H9 (cell line): Measurements from ENCODE around the gene IGF1. TPM values are rescaled to one million over a fixed set of nuclear protein-coding genes. Genes with fewer than 3 reads are reported as not detected.

Source experiments
- DNase-seq: peaks from one replicate; pipeline ENCODE4 v3.0.0-alpha.2; 2017
- H2AFZ ChIP-seq: one replicate; pipeline ENCODE4 v1.6.1; 2013; ENCODE audit warnings: mild to moderate bottlenecking, low read length, control low read depth, moderate library complexity
- H2AK5ac ChIP-seq: 2 replicates; pipeline ENCODE4 v1.6.1; 2013; ENCODE audit warnings: low read length, control low read depth, mixed read lengths; ENCODE audit not compliant: insufficient read length
- H2BK120ac ChIP-seq: one replicate; pipeline ENCODE4 v1.6.1; 2013; ENCODE audit warnings: low read depth, mild to moderate bottlenecking, low read length, control low read depth, inconsistent platforms; ENCODE audit not compliant: poor library complexity, severe bottlenecking
- H2BK12ac ChIP-seq: 2 replicates; pipeline ENCODE4 v1.6.1; 2013; ENCODE audit warnings: low read length, control low read depth, mixed read lengths, low read depth; ENCODE audit not compliant: insufficient read length
- H2BK15ac ChIP-seq: 2 replicates; pipeline ENCODE4 v1.6.1; 2013; ENCODE audit warnings: low read depth, low read length, control low read depth
- H2BK20ac ChIP-seq: one replicate; pipeline ENCODE4 v1.6.1; 2013; ENCODE audit warnings: low read depth, mild to moderate bottlenecking, low read length, control low read depth, inconsistent platforms; ENCODE audit not compliant: poor library complexity, severe bottlenecking
- H2BK5ac ChIP-seq: 2 replicates; pipeline ENCODE4 v1.6.1; 2013; ENCODE audit warnings: low read length, control low read depth, mixed read lengths; ENCODE audit not compliant: insufficient read length
- H3K14ac ChIP-seq: 2 replicates; pipeline ENCODE4 v1.6.1; 2013; ENCODE audit warnings: low read length, control low read depth; ENCODE audit not compliant: insufficient read depth
- H3K18ac ChIP-seq: 2 replicates; pipeline ENCODE4 v1.6.1; 2013; ENCODE audit warnings: low read depth, mild to moderate bottlenecking, mixed read lengths, low read length, control low read depth; ENCODE audit not compliant: insufficient read length
- H3K23ac ChIP-seq: 2 replicates; pipeline ENCODE4 v1.6.1; 2013; ENCODE audit warnings: low read length, control low read depth, mixed read lengths, low read depth; ENCODE audit not compliant: insufficient read length
- H3K23me2 ChIP-seq: 2 replicates; pipeline ENCODE4 v1.6.1; 2013; ENCODE audit warnings: low read depth, mild to moderate bottlenecking, mixed read lengths, low read length, control low read depth; ENCODE audit not compliant: insufficient read length, poor library complexity, severe bottlenecking
- H3K27ac ChIP-seq: 2 replicates; pipeline ENCODE4 v1.5.1; 2013; ENCODE audit warnings: low read length, control low read depth, mixed read lengths, low read depth; ENCODE audit not compliant: insufficient read length
- H3K27me3 ChIP-seq: 2 replicates; pipeline ENCODE4 v1.6.1; 2013; ENCODE audit warnings: low read length, control low read depth, inconsistent platforms; ENCODE audit not compliant: insufficient read depth
- H3K4ac ChIP-seq: 2 replicates; pipeline ENCODE4 v1.6.1; 2013; ENCODE audit warnings: low read depth, mild to moderate bottlenecking, control low read depth, inconsistent platforms, low read length, moderate library complexity
- H3K4me1 ChIP-seq: 2 replicates; pipeline ENCODE4 v1.6.1; 2013; ENCODE audit warnings: low read length, control low read depth, inconsistent platforms; ENCODE audit not compliant: insufficient read depth
- H3K4me2 ChIP-seq: 2 replicates; pipeline ENCODE4 v1.6.1; 2013; ENCODE audit warnings: low read length, control low read depth, mixed read lengths; ENCODE audit not compliant: insufficient read length, insufficient read depth
- H3K56ac ChIP-seq: 2 replicates; pipeline ENCODE4 v1.6.1; 2013; ENCODE audit warnings: low read depth, mild to moderate bottlenecking, mixed read lengths, low read length, control low read depth; ENCODE audit not compliant: insufficient read length
- H3K79me1 ChIP-seq: 2 replicates; pipeline ENCODE4 v1.6.1; 2013; ENCODE audit warnings: low read depth, mild to moderate bottlenecking, moderate library complexity, low read length, control low read depth, inconsistent platforms; ENCODE audit not compliant: insufficient read depth, poor library complexity, severe bottlenecking
- H3K79me2 ChIP-seq: 2 replicates; pipeline ENCODE4 v1.6.1; 2013; ENCODE audit warnings: low read length, control low read depth, inconsistent platforms; ENCODE audit not compliant: insufficient read depth
- H3K9ac ChIP-seq: 2 replicates; pipeline ENCODE4 v1.6.1; 2013; ENCODE audit warnings: low read length, control low read depth, mixed read lengths; ENCODE audit not compliant: insufficient read length; ENCODE audit errors: extremely low read depth
- H3K9me3 ChIP-seq: one replicate; pipeline ENCODE4 v1.6.1; 2013; ENCODE audit warnings: low read depth, low read length, inconsistent platforms; ENCODE audit not compliant: control insufficient read depth
- H3T11ph ChIP-seq: one replicate; pipeline ENCODE4 v1.6.1; 2013; ENCODE audit warnings: mild to moderate bottlenecking, low read length, control low read depth, inconsistent platforms
- H4K20me1 ChIP-seq: one replicate; pipeline ENCODE4 v1.6.1; 2013; ENCODE audit not compliant: control insufficient read depth, insufficient read length, insufficient read depth
- H4K5ac ChIP-seq: 2 replicates; pipeline ENCODE4 v1.6.1; 2013; ENCODE audit warnings: low read depth, mild to moderate bottlenecking, mixed read lengths, low read length, control low read depth; ENCODE audit not compliant: insufficient read length
- H4K8ac ChIP-seq: replicated peaks from 2 replicates; pipeline ENCODE4 v1.6.1; 2013; ENCODE audit warnings: low read length, control low read depth, mixed read lengths, low read depth; ENCODE audit not compliant: insufficient read length
- H4K91ac ChIP-seq: 2 replicates; pipeline ENCODE4 v1.6.1; 2013; ENCODE audit warnings: low read depth, mild to moderate bottlenecking, moderate library complexity, mixed read lengths, low read length, control low read depth; ENCODE audit not compliant: insufficient read length
- H3K27ac Mint-ChIP-seq, 3 experiments: 2 replicates in 2 of 3; 3 replicates in 1 of 3; pipeline ENCODE4 v1.8.0; 2020 to 2021; ENCODE audit warnings: mixed read lengths in 3 of 3, mild to moderate bottlenecking in 1 of 3, moderate library complexity in 1 of 3
- H3K27me3 Mint-ChIP-seq: 2 replicates; pipeline ENCODE4 v1.8.0; 2021; ENCODE audit warnings: low read depth, mild to moderate bottlenecking, moderate library complexity, mixed read lengths
- H3K36me3 Mint-ChIP-seq, 3 experiments: 2 replicates in 2 of 3; 3 replicates in 1 of 3; pipeline ENCODE4 v1.8.0; 2020 to 2021; ENCODE audit warnings: low read depth in 3 of 3, mixed read lengths in 3 of 3; ENCODE audit not compliant: insufficient read depth in 1 of 3
- H3K4me1 Mint-ChIP-seq, 2 experiments: 2 replicates each; pipeline ENCODE4 v1.8.0; 2020; ENCODE audit warnings: mixed read lengths in 2 of 2
- H3K4me3 Mint-ChIP-seq, 2 experiments: 2 replicates in 1 of 2; 3 replicates in 1 of 2; pipeline ENCODE4 v1.8.0; 2020 to 2021; ENCODE audit warnings: mild to moderate bottlenecking in 2 of 2, mixed read lengths in 2 of 2, moderate library complexity in 1 of 2
- H3K9me3 Mint-ChIP-seq, 2 experiments: 2 replicates in 1 of 2; 3 replicates in 1 of 2; pipeline ENCODE4 v1.8.0; 2020; ENCODE audit warnings: mild to moderate bottlenecking in 2 of 2, mixed read lengths in 2 of 2, moderate library complexity in 1 of 2
- CTCF ChIP-seq: fragments of 200-600 bp; sonication (generic); conservative IDR thresholded peaks from 3 replicates; pipeline ENCODE4 v1.8.0; 2021; ENCODE audit warnings: antibody characterized with exemption, mild to moderate bottlenecking
- WGBS: extraction: QIAGEN DNeasy Blood & Tissue Kit; methylation state at CpG from one replicate; pipeline ENCODE4 v1.1.7; 2013; ENCODE audit warnings: missing lambda C conversion rate, low lambda C conversion rate, mixed read lengths; ENCODE audit not compliant: insufficient read length; ENCODE audit errors: extremely low coverage; 5-methylcytosine and 5-hydroxymethylcytosine counted together
- total RNA-seq: library from RNA; stranded (reverse); gene quantifications from 2 replicates; pipeline ENCODE4 v1.2.1, GENCODE V29; 2021

Gene IGF1
- total RNA-seq, 1 experiment from 2014 or later = not detected

- Histone ChIP-seq H2AFZ (no peak overlapping the region), H3K79me1 (no peaks in the 10 kb centered on the region), H3K23ac (no peak overlapping the region), H4K20me1 (no peaks in the 10 kb centered on the region), H3T11ph (no peak overlapping the region), H4K91ac (no peak overlapping the region), H3K79me2 (no peaks in the 10 kb centered on the region), H3K23me2 (no peaks in the 10 kb centered on the region), H3K56ac (no peak overlapping the region), H2BK12ac (no peak overlapping the region), H3K9me3 (no peaks in the 10 kb centered on the region), H4K5ac (no peak overlapping the region), H2BK15ac (no peak overlapping the region), H2BK5ac (no peak overlapping the region), H3K27ac (no peak overlapping the region), H3K4ac (no peak overlapping the region), H4K8ac (no peak overlapping the region), H2BK20ac (no peak overlapping the region), H2BK120ac (no peak overlapping the region), H3K27me3 (no peaks in the 10 kb centered on the region), H3K18ac (no peak overlapping the region), H2AK5ac (no peak overlapping the region), H3K14ac (no peak overlapping the region), H3K4me1 (peaks cover 3% of the 10 kb centered on the region; the same call in 1 of the 2 replicates), H3K4me2 (no peak overlapping the region), H3K9ac (no peak overlapping the region)
- H3K4me3 Mint-ChIP-seq = no peak overlapping the region
- no peaks in the 10 kb centered on the region for H3K27me3 Mint-ChIP-seq
- H3K27ac Mint-ChIP-seq = no peak overlapping the region
- WGBS = no CpG with 5 or more reads among the region's 5 CpGs
- H3K36me3 Mint-ChIP-seq = no peaks in the 10 kb centered on the region
- TF ChIP-seq CTCF = no peak
- no peak for DNase-seq
- no peaks in the 10 kb centered on the region for H3K9me3 Mint-ChIP-seq
- peaks cover 6 to 14% of the 10 kb centered on the region in 2 experiments for H3K4me1 Mint-ChIP-seq
Measured at GRCh38 chr12:102421802-102422583, 58.4 kb downstream of the IGF1 start.
